ENCODE data around the gene PUSL1. TPM values are rescaled to one million over a fixed set of nuclear protein-coding genes. Genes with fewer than 3 reads are reported as not detected.
A peak's percentile ranks its signal among the peaks of the same experiment; 100 is the strongest.
"Not testable (repeated sequence)": the region's sequence is repeated elsewhere in the genome, so short reads cannot be mapped to it uniquely, and the experiment has no call there.

Gene PUSL1
- total RNA-seq, 1 donor from 2014 or later: 28.3 TPM

GRCh38 chr1:1315435-1315954 is 7.1 kb downstream of the PUSL1 start:
- no peak for DNase-seq (ENCODE audit: low spot score in 2 of 2)
- H3K9me3 ChIP-seq: no peaks in the 10 kb centered on the region
- intact Hi-C loops (cut with DNase I): no loop called here
- H3K4me1 ChIP-seq: peaks cover 3 to 12% of the 10 kb centered on the region in 2 donors
- H3K27ac ChIP-seq: no peak overlapping the region
- H3K27me3 ChIP-seq: no peaks in the 10 kb centered on the region
- no peak overlapping the region for H3K4me3 ChIP-seq
- no peak for TF ChIP-seq CTCF (IDR thresholded peaks at IDR 0.05)
- H3K36me3 ChIP-seq: peaks cover 67 to 70% of the 10 kb centered on the region in 2 donors

- peaks cover 62 to 64% of the 10 kb centered on the region in 2 donors for H3K36me3 ChIP-seq
- intact Hi-C loops (cut with DNase I); H3K27ac ChIP-seq; H3K9me3 ChIP-seq; DNase-seq (ENCODE audit: low spot score in 2 of 2); H3K4me3 ChIP-seq; H3K27me3 ChIP-seq: not testable (repeated sequence)
- H3K4me1 ChIP-seq: peaks cover 3 to 15% of the 10 kb centered on the region in 2 donors
These were observed 7.8 kb downstream of the PUSL1 start for GRCh38 chr1:1316199-1316598.

- Histone ChIP-seq H3K4me1 (peaks cover 3 to 23% of the 10 kb centered on the region in 2 donors), H3K27ac (peak overlapping the region; percentile 70 to 74), H3K36me3 (peaks cover 50 to 60% of the 10 kb centered on the region in 2 donors), H3K27me3 (no peaks in the 10 kb centered on the region), H3K4me3 (no peak overlapping the region), H3K9me3 (no peaks in the 10 kb centered on the region)
- TF ChIP-seq CTCF (IDR thresholded peaks at IDR 0.05): no peak
- intact Hi-C loops (cut with DNase I): no loop called here
- no peak for DNase-seq (ENCODE audit: low spot score in 2 of 2)
These were observed 9.0 kb downstream of the PUSL1 start for GRCh38 chr1:1317420-1317819.

- Histone ChIP-seq H3K36me3 (peaks cover 42 to 52% of the 10 kb centered on the region in 2 donors), H3K27me3 (no peaks in the 10 kb centered on the region), H3K4me1 (peaks cover 3 to 29% of the 10 kb centered on the region in 2 donors), H3K27ac (peak overlapping the region; percentile 70 to 74), H3K4me3 (no peak overlapping the region), H3K9me3 (no peaks in the 10 kb centered on the region)
- intact Hi-C loops (cut with DNase I): no loop called here
- TF ChIP-seq CTCF (IDR thresholded peaks at IDR 0.05): no peak
- DNase-seq (ENCODE audit: low spot score in 2 of 2): peak; percentile 65 to 93
These were observed 9.8 kb downstream of the PUSL1 start for GRCh38 chr1:1318131-1318652.

- no peak for TF ChIP-seq CTCF (IDR thresholded peaks at IDR 0.05)
- H3K36me3 ChIP-seq: peaks cover 34 to 44% of the 10 kb centered on the region in 2 donors
- H3K4me3 ChIP-seq: no peak overlapping the region
- intact Hi-C loops (cut with DNase I): no loop called here
- H3K9me3 ChIP-seq: no peaks in the 10 kb centered on the region
- no peaks in the 10 kb centered on the region for H3K27me3 ChIP-seq
- H3K27ac ChIP-seq: peak overlapping the region; percentile 36 to 64
- H3K4me1 ChIP-seq: peaks cover 3 to 34% of the 10 kb centered on the region in 2 donors
- no peak for DNase-seq (ENCODE audit: low spot score in 2 of 2)
These were observed 10.6 kb downstream of the PUSL1 start for GRCh38 chr1:1318777-1319645.

GRCh38 chr1:1319646-1319941 is 11.2 kb downstream of the PUSL1 start:
- peaks cover 28 to 38% of the 10 kb centered on the region in 2 donors for H3K36me3 ChIP-seq
- no peak overlapping the region for H3K4me3 ChIP-seq
- H3K27ac ChIP-seq: peak overlapping the region in 1 of 2 donors; percentile 36
- intact Hi-C loops (cut with DNase I): no loop called here
- TF ChIP-seq CTCF (IDR thresholded peaks at IDR 0.05): no peak
- no peak for DNase-seq (ENCODE audit: low spot score in 2 of 2)
- peaks cover 3 to 34% of the 10 kb centered on the region in 2 donors for H3K4me1 ChIP-seq
- H3K27me3 ChIP-seq: no peaks in the 10 kb centered on the region
- no peaks in the 10 kb centered on the region for H3K9me3 ChIP-seq

Measured in ascending aorta (tissue), 2 donors.